GM18909 (cell line): ENCODE data around the gene ANGPTL2.

ENCODE experiments used
- ATAC-seq: cut with Tn5 transposase; IDR thresholded peaks from one replicate; pipeline ENCODE4 v1.9.1; 2021; ENCODE audit warnings: mild to moderate bottlenecking; ENCODE audit not compliant: unreplicated experiment, poor library complexity

Gene ANGPTL2

DNA sequence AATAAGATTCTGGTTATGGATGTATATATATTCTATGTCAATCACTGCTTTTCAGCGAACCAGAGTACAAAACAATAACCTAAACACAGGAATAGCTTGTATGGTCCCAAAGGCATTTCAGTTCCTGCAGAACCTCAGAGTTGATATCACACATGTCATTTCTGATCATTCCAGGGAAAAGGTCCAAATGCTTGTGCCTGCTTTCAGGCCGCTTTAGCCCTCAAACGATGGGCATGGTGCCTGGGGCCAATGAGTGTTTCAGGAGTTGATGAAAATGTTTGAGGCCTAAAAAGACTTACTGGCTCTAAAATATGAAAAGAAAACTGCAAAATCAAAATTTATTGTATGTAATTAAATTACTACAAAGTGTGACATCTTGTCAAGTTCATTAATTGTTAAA is 22.8 kb downstream of the ANGPTL2 start:
- no peak for ATAC-seq

DNA sequence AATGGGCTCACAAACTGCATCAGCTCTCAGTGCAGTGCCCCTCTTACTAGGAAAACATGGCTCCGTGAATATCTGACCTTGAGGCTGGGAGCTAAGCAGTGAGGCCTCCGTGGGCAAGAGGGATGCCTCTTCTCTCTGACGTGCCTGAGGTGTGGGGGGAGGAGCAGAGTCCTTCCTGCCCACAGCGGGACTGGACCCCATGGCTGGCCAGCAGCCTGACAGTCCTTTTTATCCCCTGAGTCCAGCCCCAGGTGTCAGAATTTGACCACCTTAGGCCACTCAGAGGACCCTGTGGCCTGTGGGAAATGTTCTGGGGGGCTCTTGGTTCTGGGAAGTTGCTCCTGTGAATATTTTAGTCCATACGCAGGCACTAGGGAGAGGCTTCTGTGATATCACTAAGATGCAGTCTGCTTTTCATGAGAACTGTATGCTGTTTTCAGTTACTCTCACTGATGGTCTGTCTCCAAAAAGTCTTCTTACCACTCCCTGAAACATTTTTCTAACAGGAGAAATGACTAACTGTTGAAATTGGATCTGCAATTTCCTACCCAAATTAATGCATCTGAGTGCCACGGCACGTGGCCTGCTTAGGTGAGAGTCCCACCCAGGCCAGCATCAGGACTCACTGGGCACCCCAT is 23.4 kb downstream of the ANGPTL2 start:
- no peak for ATAC-seq

DNA sequence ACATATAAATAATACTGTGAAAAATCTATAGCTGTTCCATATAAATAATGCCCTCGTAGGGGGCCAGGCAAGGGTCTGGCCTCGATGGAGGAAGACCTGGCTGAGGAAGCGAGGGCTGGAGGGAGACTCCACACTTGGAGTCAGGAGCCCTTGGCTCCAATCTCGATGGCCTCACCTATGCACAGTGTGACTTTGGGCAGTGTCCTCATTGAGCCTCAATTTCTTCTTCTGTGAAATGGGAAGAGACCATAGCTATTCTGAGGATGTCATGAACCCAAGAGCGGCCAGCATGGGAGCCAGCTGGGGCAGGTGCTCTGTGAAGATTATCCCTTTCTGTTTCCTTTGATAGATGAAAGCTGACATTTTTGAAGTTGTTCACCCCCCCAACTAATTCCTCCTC is 24.8 kb downstream of the ANGPTL2 start:
- ATAC-seq: no peak

DNA sequence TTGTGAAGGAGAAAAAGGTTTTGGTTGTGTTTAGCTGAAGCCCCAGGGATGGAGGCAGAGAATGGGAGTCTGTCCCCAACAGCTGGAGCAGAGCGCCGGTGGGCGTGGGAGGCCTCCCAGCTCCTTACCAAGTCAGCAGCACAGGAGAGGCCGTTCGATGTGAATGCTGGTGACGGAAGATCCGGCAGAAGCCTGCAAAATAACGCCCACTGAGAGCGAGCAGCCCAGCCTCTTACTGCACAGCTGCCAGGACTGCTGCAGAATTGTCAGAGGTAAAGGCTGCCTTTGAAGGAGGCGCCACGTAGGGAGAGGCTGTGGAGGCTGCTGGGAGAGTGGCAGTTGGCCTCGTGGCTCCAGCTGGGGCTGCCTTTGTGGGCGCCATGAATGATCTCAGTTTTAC is 26.2 kb downstream of the ANGPTL2 start:
- ATAC-seq: no peak

DNA sequence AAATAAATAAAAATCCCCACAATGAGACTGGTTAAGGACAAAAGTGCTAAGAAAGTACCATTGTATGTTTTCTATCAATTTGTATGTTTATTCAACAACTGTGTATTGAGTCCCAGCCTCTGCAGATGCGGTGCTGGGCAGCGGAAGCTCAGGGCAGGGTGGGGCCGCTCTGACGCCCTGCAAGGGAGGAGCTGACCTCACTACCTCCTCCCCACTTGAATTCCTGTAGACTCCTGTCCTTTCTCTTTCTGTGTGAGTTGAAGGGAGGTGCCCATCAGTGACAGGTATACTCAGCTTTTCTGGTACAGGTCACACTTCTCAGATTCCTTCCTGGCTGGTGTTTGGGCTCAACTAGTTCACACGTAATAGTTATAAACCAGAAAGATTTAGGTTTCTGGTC is 27.0 kb downstream of the ANGPTL2 start:
- no peak for ATAC-seq

DNA sequence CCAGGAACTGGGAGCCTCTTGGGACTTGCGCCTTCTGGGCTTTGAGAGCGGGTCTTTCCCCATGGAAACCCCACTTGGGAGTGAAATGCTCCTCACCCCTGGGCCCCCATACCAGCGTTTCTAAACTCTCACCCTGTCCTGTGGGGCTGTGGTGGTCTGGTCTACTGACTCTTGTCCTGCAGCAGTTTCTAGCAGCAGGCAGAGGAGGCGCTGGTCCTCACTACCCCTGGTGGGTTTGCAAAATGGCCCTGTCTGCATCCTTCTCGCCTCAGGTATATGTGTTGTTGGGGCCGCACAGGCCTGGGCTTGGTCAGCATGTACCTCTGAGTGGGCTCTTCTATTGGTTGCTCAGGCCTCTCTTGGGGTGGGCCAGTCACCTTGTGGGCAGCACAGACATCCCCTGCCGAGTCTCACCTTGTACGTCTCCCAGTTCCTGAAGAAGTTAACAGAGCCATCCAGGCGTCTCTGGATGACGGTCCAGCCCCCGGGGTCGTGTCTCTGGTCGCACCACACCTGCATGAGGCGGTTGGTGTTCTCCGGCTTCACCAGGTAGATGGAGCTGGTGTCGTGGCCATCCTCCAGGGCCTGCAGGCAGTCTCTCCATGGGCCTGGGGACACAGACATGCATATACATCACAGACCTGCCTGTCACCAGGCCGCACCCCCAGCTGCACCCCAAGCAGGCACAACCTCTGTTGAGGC is 29.0 kb downstream of the ANGPTL2 start:
- ATAC-seq: no peak

DNA sequence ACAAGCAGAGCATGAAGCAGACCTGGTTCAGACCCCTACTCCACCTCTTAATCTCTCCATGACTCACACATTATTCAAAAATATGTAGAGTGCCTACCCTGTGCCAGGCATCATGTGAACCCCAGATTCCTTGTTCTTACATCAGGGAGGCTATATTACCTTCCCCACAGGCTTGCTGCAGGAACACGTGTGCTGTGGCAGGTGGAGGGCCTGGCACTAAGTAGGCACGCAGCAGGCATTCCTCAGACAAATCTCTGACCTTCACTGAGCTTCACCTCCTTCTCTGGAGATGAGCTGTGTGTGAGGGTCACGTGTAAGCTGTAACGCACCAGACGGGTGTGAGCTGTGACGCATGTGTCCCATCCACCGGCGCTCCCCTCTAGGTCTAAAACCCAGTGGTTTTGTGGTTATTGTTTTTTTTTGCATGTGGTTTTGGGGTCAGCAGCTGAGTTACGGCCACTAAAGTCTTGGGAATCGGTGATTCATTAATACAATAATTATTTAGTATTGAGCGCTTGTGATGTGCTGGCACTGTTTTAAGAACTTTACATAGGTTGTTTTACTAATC is 30.3 kb downstream of the ANGPTL2 start:
- ATAC-seq: no peak

DNA sequence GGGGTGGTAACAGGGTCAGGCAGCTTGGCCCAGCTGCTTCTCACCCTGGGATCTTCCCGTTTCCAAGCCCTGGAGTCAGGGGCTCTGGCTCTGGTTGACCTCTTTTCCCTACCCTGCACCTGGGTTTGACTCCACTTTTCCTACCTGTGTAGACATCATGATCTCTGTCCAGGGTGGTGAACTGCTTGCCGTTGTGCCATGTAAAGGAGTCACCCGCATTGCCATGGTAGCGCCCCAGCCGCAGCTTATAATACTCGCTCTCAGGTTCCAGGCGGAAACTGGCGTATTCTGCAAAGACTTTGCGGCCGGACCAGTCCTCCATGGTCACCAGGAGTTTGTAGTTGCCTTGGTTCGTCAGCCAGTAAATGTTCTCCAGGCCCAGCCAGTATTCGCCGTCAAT is 30.9 kb downstream of the ANGPTL2 start:
- no peak for ATAC-seq

DNA sequence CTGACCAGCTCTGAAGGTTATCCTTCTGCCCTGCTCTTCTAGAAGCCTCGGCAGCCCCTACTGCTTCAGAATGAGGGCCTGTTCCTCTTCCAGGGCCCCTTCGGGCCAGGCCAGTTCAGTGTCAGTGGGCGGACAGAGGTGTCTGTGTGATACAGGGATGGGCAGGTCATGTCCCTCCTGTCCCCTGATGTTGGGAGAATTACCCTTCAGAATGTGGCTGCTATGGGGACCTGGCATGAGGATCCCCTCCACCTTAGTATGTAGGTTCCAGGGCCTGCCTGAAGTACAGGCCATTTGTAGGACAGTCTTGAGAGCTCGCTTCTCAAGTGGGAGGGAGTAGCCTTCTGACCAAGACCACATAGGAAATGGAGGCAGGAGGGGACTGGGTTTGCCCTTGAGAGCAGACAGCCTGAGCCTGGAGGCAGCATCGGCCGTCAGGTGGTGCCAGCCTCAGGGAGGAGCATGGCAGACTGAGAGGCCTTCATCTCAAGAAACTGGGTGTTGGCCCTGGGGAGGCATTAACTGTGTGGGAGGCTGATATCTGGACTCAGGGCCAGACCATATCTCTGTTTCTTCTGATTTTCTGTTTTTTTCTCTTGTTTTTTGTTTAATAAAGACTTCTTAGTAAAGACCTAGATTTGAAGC is 32.0 kb downstream of the ANGPTL2 start:
- no peak for ATAC-seq

DNA sequence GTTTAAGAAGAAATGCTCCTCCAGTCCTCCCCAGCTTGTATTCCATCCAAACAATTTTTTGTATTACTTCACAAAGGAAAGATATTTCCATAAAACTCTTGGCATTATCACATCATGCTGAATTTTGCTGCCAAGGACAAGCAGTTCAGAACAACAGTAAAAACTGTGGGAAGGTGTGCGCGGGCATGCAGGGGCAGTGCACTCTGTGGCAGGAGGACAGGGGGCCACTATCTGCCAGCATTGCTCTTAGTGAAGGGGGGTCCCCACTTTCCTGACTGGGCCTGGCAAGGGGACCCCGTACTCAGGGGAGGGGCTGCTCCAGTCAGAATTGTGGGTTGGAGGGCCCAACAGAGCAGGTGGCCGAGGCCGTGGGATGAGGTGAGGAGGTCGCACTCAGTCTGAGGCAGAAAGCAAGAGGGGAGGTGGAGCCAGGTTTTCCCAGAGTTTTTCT is 32.8 kb downstream of the ANGPTL2 start:
- no peak for ATAC-seq

DNA sequence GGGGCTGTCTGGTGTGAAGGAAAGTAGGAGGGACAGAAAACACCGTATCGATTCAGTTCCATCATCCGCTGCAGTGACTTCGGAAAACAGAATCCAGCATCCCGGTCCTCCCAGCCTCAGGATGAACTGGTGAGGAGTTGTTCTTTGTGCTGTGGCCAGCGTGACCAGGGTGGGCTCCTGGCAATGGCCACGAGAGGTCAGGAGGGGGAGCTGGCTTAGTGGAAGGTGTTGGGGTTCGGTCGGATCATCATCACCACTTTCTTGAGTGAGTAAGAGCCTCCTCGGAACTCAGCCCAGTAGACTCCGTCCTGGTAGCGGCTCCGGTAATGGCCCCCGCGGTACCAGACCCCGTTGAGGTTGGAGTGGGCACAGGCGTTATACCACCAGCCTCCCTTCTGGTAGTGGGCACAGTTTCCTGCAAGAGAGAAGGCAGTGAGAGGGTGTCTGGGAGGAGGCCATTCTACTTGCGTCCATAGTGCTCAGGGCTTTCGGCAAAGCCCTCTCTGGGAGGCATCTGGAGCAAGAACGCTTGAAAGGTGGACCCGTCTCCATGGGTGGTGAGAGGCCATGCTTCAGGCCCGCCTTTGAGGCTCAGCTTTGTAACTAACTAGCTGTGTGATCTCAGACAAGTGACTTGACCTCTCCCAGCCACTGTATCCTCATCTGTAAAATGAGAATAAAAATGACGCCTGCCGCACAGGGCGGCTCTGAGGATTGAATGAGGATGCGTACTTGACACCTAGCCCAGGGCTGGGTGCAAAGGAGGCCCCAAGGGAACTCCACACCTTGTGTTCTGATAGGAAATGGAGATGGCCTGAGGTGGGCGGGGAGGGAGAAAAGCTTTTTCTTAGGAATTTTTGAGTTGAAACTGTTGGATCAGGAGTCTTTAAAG is 33.5 kb downstream of the ANGPTL2 start:
- no peak for ATAC-seq

DNA sequence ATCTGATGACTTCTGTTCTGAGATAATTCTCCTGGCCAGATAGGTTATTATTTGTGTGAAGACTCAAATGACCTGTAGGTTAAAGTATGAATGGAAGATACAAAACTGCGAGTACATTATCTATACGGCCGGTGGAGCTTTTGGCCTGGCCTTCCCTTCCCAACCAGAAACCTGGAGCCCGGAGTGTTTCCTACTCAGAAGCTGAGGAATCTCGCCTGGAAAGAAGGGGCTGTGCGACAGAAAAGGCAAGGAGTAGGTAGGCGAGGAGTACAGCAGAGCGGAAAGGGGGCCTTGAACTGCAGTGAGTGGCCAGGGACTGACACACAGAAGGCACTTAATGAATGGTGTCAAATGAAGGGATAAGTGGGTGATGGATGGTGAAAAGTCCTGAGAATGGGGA is 34.6 kb downstream of the ANGPTL2 start:
- no peak for ATAC-seq

DNA sequence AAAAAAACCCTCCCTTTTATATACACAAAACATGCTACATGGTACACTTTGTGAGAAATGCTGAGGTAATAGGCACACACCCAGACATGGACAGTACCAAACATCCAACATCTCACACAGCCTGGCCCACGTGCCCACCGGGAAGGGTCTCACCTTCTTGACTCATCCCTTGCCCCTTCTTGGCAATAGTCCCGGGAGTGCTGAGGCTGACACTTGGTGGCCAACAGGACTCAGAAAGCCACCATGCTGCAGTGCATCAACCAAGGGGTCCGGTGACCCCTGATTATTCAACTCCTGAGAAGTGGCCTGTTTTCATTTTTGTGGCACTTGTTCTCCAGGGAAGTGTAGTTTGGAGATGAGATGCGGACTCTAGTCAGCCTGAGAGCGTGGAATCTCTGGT is 35.0 kb downstream of the ANGPTL2 start:
- no peak for ATAC-seq

DNA sequence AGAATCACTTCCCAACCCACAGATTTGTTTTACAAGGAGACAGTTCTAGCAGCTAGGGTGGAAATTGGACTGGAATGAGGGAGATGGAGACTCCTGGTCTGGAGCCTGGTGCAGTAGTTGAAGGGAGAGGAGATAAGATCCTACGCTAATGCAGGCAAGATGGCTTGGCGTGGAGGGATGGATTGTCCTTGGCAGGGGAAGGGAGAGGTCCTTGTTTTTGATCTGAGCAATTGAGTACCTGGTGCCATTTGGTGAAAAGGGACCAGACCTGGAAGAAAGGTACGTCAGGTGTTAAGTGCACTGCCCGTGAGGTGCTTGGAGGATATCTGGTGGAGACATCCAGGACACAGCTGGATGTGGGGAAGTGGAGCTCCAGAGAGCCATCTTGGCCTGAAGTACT is 35.7 kb downstream of the ANGPTL2 start:
- no peak for ATAC-seq

DNA sequence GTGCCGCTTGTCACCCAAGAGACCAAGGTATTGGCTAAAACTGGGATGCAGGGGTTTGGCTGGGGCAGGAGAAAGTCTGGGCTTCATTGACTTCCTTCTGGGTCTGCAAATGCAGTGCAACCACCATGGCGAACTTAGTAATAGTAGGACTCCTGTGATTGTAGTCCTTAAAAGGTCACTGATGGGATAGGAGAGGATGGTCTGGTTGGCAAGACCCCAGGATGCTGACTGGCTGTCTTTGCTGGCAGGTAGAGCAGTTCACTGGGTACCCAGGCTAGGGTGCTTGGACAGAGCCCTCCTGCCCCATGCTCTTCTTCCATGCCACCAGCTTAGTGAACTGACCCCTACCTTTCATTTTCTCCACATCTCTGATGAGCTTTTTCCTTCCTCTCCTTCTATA is 37.2 kb downstream of the ANGPTL2 start:
- ATAC-seq: no peak

DNA sequence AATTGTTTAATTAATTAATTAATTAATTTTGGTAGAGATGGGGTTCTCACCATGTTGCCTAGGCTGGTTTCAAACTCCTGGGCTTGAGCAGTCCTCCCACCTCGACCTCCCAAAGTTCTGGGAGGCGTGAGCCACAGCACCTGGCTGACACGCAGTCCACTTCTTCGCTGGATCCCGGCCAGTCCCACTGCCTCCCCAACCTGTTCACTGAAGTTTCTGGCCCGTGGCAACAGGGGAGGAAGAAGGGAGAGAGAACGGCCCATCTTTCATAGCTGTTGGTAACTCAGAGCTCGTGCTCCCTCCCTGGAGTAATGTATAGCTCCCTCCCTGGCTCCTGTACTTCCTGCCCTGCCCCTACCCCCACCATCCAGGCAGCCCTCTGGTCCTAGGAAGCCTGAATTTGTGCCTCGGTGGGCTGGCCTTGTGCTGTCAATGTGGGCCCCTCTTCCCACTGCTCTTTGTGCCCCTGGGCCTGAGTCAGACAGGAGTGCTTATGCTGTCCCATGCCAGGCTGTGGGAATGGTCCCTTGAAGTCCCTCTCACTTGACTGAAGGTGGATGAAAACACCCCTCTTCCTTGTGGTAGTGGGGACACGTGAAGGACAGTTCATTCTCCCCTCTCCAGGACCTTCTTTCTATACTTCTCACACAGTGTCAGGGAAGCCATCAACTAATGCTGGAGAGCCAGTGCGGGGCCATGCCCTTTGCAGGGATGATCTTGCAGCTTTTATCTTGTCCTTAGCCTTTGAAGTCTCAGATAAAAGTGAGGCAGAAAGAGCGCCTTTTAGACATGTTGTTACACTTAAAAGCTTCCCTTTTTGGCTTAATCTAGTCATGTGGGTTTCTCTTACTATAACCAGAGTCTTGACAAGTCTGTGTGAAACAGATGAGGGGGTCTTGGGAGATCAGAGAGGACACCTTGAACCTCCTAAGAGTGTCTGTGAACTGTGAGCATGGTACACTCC is 38.1 kb downstream of the ANGPTL2 start:
- no peak for ATAC-seq

DNA sequence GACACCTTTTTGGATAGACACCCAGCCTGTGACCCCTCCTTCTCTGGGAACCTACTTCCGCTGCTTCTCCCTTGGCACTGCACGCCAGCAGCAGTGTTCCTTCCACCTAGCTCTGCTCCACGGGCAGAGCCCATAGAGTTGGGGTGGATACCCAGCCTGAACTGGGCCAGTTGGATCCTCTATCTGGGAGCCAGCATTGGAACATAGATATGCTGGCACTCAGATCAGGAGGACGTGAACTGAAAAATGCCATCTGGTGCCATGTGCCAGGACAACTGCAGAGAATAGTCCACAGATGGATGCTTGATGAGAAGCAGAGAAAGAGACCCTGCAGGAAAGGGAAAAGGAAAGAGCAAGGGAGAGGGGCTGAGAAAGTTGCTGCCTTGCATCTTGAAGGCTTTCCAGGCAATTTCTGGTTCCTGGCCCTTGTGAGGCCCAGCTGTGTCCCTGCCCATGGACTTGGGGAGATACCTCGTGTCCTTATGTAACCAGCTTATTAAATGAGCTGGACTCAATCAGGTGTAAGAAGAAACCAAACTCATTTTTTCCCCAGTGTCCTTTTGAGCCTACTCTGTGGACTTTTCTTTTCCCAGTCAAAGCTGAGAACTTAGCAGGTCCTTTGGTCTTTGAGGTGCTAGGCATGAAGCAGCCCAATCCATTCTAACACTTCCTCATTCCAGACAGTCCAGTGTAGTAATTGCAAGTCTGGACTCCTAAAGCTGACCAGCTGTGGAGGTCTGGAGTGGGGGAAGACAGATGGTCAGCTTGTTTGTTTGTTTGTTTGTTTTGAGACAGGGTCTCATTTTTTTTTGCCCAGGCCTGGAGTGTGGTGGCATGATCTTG is 39.1 kb downstream of the ANGPTL2 start:
- ATAC-seq: no peak
